Panc1 (cell line): ENCODE measurements around the gene CCR5AS.

ENCODE experiments used
- ATAC-seq: fragments of 200-7000 bp; cut with Tn5 transposase; 2 replicates; pipeline ENCODE4 v1.9.1; 2020; ENCODE audit warnings: mild to moderate bottlenecking, moderate library complexity
- BruUV-seq: library from RNA; stranded (reverse); fragments of 400-500 nt; replicated peaks from 2 replicates; lab custom pipeline; 2021; lab: Mats Ljungman, UMichigan
- CTCF ChIA-PET: fragments of 300-600 bp; sonication (Branson Sonifier 250); formaldehyde crosslinking; loops from one replicate; lab custom pipeline; 2022; ENCODE audit warnings: antibody characterized with exemption; lab: Charles Lee
- POLR2A ChIA-PET: fragments of 300-600 bp; sonication (Branson Sonifier 250); formaldehyde crosslinking; loops from one replicate; lab custom pipeline; 2022; ENCODE audit warnings: antibody characterized with exemption; lab: Charles Lee
- DNase-seq: peaks from one replicate; pipeline ENCODE4 v3.0.0-alpha.2; 2010; ENCODE audit warnings: low read depth, low spot score
- H3K27ac ChIP-seq: 2 replicates; pipeline ENCODE4 v1.5.1; 2011; ENCODE audit warnings: mild to moderate bottlenecking, low read length, inconsistent platforms
- H3K27me3 ChIP-seq: fragments of 200-500 bp; sonication (Bioruptor generic); 2 replicates; pipeline ENCODE4 v1.6.0; 2014; ENCODE audit warnings: low read length, inconsistent platforms; ENCODE audit not compliant: control insufficient read depth, insufficient read depth
- H3K36me3 ChIP-seq: fragments of 200-500 bp; sonication (Bioruptor generic); 2 replicates; pipeline ENCODE4 v1.5.1; 2014; ENCODE audit warnings: inconsistent platforms, mild to moderate bottlenecking, low read length, moderate library complexity; ENCODE audit not compliant: control insufficient read depth, insufficient read depth
- H3K4me1 ChIP-seq: 2 replicates; pipeline ENCODE4 v1.5.1; 2011; ENCODE audit warnings: inconsistent platforms, mild to moderate bottlenecking, low read length, moderate library complexity; ENCODE audit not compliant: control insufficient read depth, insufficient read depth
- H3K4me3 ChIP-seq, 2 experiments: 2 replicates each; pipeline ENCODE4 v1.5.1; 2011 to 2012; ENCODE audit warnings: low read depth in 2 of 2, low read length in 2 of 2, mild to moderate bottlenecking in 2 of 2, inconsistent platforms in 1 of 2, moderate library complexity in 1 of 2
- H3K9me3 ChIP-seq: fragments of 200-500 bp; sonication (Bioruptor generic); 2 replicates; pipeline ENCODE4 v1.5.1; 2014; ENCODE audit warnings: low read depth, mild to moderate bottlenecking, inconsistent platforms, low read length, moderate library complexity; ENCODE audit not compliant: control insufficient read depth, insufficient read depth
- CTCF ChIP-seq: fragments of 450-650 bp; IDR thresholded peaks from 2 replicates; pipeline ENCODE4 v1.5.1; 2017; ENCODE audit warnings: mild to moderate bottlenecking
- POLR2AphosphoS5 ChIP-seq: IDR thresholded peaks from 2 replicates; pipeline ENCODE4 v1.6.1; 2012; ENCODE audit warnings: mild to moderate bottlenecking, low read depth, low read length, moderate library complexity
- REST ChIP-seq, 2 experiments: IDR thresholded peaks; 2 replicates each; pipeline ENCODE4 v1.6.1; 2011 to 2012; ENCODE audit warnings: low read depth in 2 of 2, control low read depth in 1 of 2, low read length in 1 of 2, mild to moderate bottlenecking in 1 of 2, moderate library complexity in 1 of 2; ENCODE audit not compliant: insufficient read depth in 1 of 2
- SIN3A ChIP-seq: IDR thresholded peaks from 2 replicates; pipeline ENCODE4 v1.6.1; 2012; ENCODE audit warnings: low read depth, mild to moderate bottlenecking, low read length, moderate library complexity, borderline replicate concordance; ENCODE audit not compliant: insufficient read depth
- TCF7L2 ChIP-seq: IDR thresholded peaks from 2 replicates; pipeline ENCODE4 v1.6.1; 2011; ENCODE audit warnings: mild to moderate bottlenecking, low read depth, low read length, inconsistent platforms
- in situ Hi-C: cut with HindIII; loops from 2 replicates; pipeline ENCODE4 v1.10.0; 2016; ENCODE audit warnings: low sequenced_read_pairs, low pct_unique_long_range_greater_than_20kb
- intact Hi-C: fragments of 100-400 bp; cut with micrococcal nuclease; formaldehyde crosslinking; loops from one replicate; pipeline ENCODE4 v1.10.0; 2022; ENCODE audit not compliant: unreplicated experiment

The CCR5AS gene

GRCh38 chr3:46337911-46338310, 69.0 kb downstream of the CCR5AS start:
- in situ Hi-C loops, result no loop called here
- H3K27me3 ChIP-seq, result no peaks in the 10 kb centered on the region
- DNase-seq (no peak), ATAC-seq (no peak)
- intact Hi-C loops, result no loop called here
- CTCF ChIA-PET, result no interaction called here
- POLR2A ChIA-PET, result no interaction called here
- no peaks in the 10 kb centered on the region for H3K36me3 ChIP-seq
- TF ChIP-seq REST (IDR thresholded peaks at IDR 0.05; ENCODE audit: insufficient read depth in 1 of 2, low read depth in 2 of 2, low read length in 1 of 2) (no peak), SIN3A (no peak), TCF7L2 (no peak), CTCF (no peak), POLR2AphosphoS5 (no peak)
- no peaks in the 10 kb centered on the region for H3K9me3 ChIP-seq
- no TSS peak for BruUV-seq
- H3K4me1 ChIP-seq, result no peaks in the 10 kb centered on the region
- no peak overlapping the region for H3K27ac ChIP-seq
- H3K4me3 ChIP-seq, result no peak overlapping the region

- Histone ChIP-seq H3K4me3 (no peak overlapping the region), H3K9me3 (no peaks in the 10 kb centered on the region), H3K27me3 (no peaks in the 10 kb centered on the region), H3K36me3 (no peaks in the 10 kb centered on the region), H3K4me1 (no peaks in the 10 kb centered on the region), H3K27ac (no peak overlapping the region)
- BruUV-seq, result no TSS peak
- TF ChIP-seq REST (IDR thresholded peaks at IDR 0.05; ENCODE audit: insufficient read depth in 1 of 2, low read depth in 2 of 2, low read length in 1 of 2) (no peak), POLR2AphosphoS5 (no peak), CTCF (no peak), SIN3A (no peak)
- CTCF ChIA-PET, result no interaction called here
- intact Hi-C loops, result no loop called here
- POLR2A ChIA-PET, result no interaction called here
- in situ Hi-C loops, result no loop called here
- DNase-seq (no peak), ATAC-seq (no peak)
These were observed 71.3 kb downstream of the CCR5AS start for GRCh38 chr3:46335541-46335940.
